ENCODE results near the gene NKAIN2.

NKAIN2 gene

GRCh38 chr6:124536157-124536841 lies 732.6 kb downstream of the NKAIN2 start:
- ATAC-seq, result no peak
- no peak for TF ChIP-seq ZNF565 (CRISPR knock-in tag; conservative IDR thresholded peaks at IDR 0.05; ENCODE audit: low read depth)
- TF ChIP-seq RARB (CRISPR knock-in tag; IDR thresholded peaks at IDR 0.05), result no peak
- TF ChIP-seq TOX (CRISPR knock-in tag; IDR thresholded peaks at IDR 0.05; ENCODE audit: borderline replicate concordance), result no peak
- no peak for TF ChIP-seq ISL1 (CRISPR knock-in tag; IDR thresholded peaks at IDR 0.05)

GRCh38 chr6:124536842-124537191 lies 733.2 kb downstream of the NKAIN2 start:
- TF ChIP-seq ARNTL (CRISPR knock-in tag; IDR thresholded peaks at IDR 0.05; ENCODE audit: borderline replicate concordance, low read depth), result no peak
- no peak for TF ChIP-seq ESRRG (CRISPR knock-in tag; IDR thresholded peaks at IDR 0.05)
- TF ChIP-seq ZNF8 (CRISPR knock-in tag; IDR thresholded peaks at IDR 0.05), result no peak
- no peak for ATAC-seq

GRCh38 chr6:124539096-124539495 lies 735.4 kb downstream of the NKAIN2 start:
- TF ChIP-seq ISL1 (CRISPR knock-in tag; IDR thresholded peaks at IDR 0.05), result no peak
- no peak for TF ChIP-seq ARNTL (CRISPR knock-in tag; IDR thresholded peaks at IDR 0.05; ENCODE audit: borderline replicate concordance, low read depth)
- no peak for TF ChIP-seq BACH2 (CRISPR knock-in tag; IDR thresholded peaks at IDR 0.05; ENCODE audit: borderline replicate concordance)
- TF ChIP-seq GLIS3 (CRISPR knock-in tag; IDR thresholded peaks at IDR 0.05), result no peak
- no peak for TF ChIP-seq ESRRG (CRISPR knock-in tag; IDR thresholded peaks at IDR 0.05)
- ATAC-seq, result no peak

GRCh38 chr6:124541573-124541972 lies 737.9 kb downstream of the NKAIN2 start:
- TF ChIP-seq ISL1 (CRISPR knock-in tag; IDR thresholded peaks at IDR 0.05), result no peak
- no peak for TF ChIP-seq OSR1 (CRISPR knock-in tag; IDR thresholded peaks at IDR 0.05)
- no peak for TF ChIP-seq ZC3H10 (CRISPR knock-in tag; IDR thresholded peaks at IDR 0.05)
- TF ChIP-seq ZNF70 (CRISPR knock-in tag; IDR thresholded peaks at IDR 0.05), result no peak
- no peak for ATAC-seq

- no peak for TF ChIP-seq ZFP3 (CRISPR knock-in tag; IDR thresholded peaks at IDR 0.05)
- TF ChIP-seq TOX (CRISPR knock-in tag; IDR thresholded peaks at IDR 0.05; ENCODE audit: borderline replicate concordance), result no peak
Measured at GRCh38 chr6:124546601-124547000, 742.9 kb downstream of the NKAIN2 start.

GRCh38 chr6:124551711-124552233 lies 748.1 kb downstream of the NKAIN2 start:
- no peak for ATAC-seq
- TF ChIP-seq ZNF70 (CRISPR knock-in tag; IDR thresholded peaks at IDR 0.05) (no peak), POU6F1 (CRISPR knock-in tag; IDR thresholded peaks at IDR 0.05; ENCODE audit: borderline replicate concordance, low read depth) (no peak), ZNF565 (CRISPR knock-in tag; conservative IDR thresholded peaks at IDR 0.05; ENCODE audit: low read depth) (no peak), ZNF8 (CRISPR knock-in tag; IDR thresholded peaks at IDR 0.05) (no peak), ZFP3 (CRISPR knock-in tag; IDR thresholded peaks at IDR 0.05) (no peak), ESRRG (CRISPR knock-in tag; IDR thresholded peaks at IDR 0.05) (no peak), ISL1 (CRISPR knock-in tag; IDR thresholded peaks at IDR 0.05) (no peak), CSDC2 (CRISPR knock-in tag; IDR thresholded peaks at IDR 0.05) (no peak), CREB5 (CRISPR knock-in tag; IDR thresholded peaks at IDR 0.05; ENCODE audit: low read depth) (no peak), TOX (CRISPR knock-in tag; IDR thresholded peaks at IDR 0.05; ENCODE audit: borderline replicate concordance) (no peak), ZC3H10 (CRISPR knock-in tag; IDR thresholded peaks at IDR 0.05) (no peak), ARNTL (CRISPR knock-in tag; IDR thresholded peaks at IDR 0.05; ENCODE audit: borderline replicate concordance, low read depth) (no peak), BACH2 (CRISPR knock-in tag; IDR thresholded peaks at IDR 0.05; ENCODE audit: borderline replicate concordance) (no peak), GLIS3 (CRISPR knock-in tag; IDR thresholded peaks at IDR 0.05) (no peak), TCF4 (CRISPR knock-in tag; IDR thresholded peaks at IDR 0.05; ENCODE audit: borderline replicate concordance) (no peak), OSR1 (CRISPR knock-in tag; IDR thresholded peaks at IDR 0.05) (no peak), TSHZ2 (CRISPR knock-in tag; IDR thresholded peaks at IDR 0.05) (no peak), PATZ1 (CRISPR knock-in tag; IDR thresholded peaks at IDR 0.05; ENCODE audit: borderline replicate concordance) (no peak)

More at GRCh38 chr6:124546601-124547000, 742.9 kb downstream of the NKAIN2 start:
- ATAC-seq, result no peak
